Measurements from ENCODE around the gene FBXL19.

DNA sequence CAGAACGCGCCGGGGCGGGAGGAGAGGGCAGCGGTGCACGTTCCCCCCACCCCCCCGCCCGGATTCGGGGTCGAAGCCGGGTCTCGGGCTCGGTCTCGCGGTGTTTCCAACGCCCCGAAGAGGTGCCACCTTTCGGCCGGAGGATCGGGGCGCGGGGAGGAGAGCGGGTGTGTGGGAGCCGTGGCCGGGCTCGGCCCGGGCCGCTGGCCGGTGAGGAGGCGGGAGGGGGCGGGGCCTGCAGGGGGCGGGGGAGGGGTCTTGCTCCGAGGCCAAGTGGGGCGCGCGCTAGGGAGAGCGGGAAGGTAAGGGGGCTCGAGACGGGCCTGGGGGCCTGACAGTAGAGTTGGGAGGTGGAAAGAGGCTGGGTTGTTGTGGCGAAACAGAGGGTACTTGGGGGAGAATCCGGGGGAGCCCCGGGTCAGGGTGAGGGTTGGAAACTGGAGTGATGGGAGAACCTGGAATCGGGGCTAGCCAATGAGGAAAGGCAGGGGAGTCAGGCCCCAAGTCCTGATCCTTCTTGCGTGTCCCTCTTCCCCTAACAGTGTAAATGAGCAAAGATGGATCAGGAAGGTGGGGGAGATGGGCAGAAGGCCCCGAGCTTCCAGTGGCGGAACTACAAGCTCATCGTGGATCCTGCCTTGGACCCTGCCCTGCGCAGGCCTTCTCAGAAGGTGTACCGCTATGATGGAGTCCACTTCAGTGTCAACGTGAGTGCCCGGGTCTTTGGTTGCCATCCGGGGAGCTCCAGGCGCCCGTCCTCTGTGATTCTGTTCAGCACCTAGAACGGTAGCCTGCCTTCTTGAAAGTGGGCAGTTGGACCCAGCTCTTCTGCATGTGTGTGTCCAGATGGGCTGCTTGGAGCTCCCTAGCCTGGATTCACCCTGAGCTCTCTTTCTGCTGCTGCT is 35.1 kb downstream of the FBXL19 start:
- TF ChIP-seq, protein P1, sequence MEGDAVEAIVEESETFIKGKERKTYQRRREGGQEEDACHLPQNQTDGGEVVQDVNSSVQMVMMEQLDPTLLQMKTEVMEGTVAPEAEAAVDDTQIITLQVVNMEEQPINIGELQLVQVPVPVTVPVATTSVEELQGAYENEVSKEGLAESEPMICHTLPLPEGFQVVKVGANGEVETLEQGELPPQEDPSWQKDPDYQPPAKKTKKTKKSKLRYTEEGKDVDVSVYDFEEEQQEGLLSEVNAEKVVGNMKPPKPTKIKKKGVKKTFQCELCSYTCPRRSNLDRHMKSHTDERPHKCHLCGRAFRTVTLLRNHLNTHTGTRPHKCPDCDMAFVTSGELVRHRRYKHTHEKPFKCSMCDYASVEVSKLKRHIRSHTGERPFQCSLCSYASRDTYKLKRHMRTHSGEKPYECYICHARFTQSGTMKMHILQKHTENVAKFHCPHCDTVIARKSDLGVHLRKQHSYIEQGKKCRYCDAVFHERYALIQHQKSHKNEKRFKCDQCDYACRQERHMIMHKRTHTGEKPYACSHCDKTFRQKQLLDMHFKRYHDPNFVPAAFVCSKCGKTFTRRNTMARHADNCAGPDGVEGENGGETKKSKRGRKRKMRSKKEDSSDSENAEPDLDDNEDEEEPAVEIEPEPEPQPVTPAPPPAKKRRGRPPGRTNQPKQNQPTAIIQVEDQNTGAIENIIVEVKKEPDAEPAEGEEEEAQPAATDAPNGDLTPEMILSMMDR (conservative IDR thresholded peaks at IDR 0.05; ENCODE audit: low read length): no peak
- no peak for TF ChIP-seq EZH2phosphoT487 (IDR thresholded peaks at IDR 0.05; ENCODE audit: borderline replicate concordance, low read depth, low read length)

Data from OCI-LY7 (cell line).